K562 (cell line): ENCODE measurements around the gene SLC14A1. TPM values are rescaled to one million over a fixed set of nuclear protein-coding genes. Genes with fewer than 3 reads are reported as not detected.

Source experiments
- ATAC-seq: fragments of 200-7000 bp; cut with Tn5 transposase; 3 replicates; pipeline ENCODE4 v1.9.1; 2020; ENCODE audit warnings: moderate library complexity
- BruUV-seq: library from RNA; stranded (reverse); fragments of 400-500 nt; replicated peaks from 2 replicates; lab custom pipeline; 2021; lab: Mats Ljungman, UMichigan
- CTCF ChIA-PET: fragments of 300-600 bp; formaldehyde crosslinking; extraction: SDS; loops from one replicate; lab custom pipeline; 2021; ENCODE audit warnings: low intra/inter-chr PET ratio; lab: Yijun Ruan, JAX
- POLR2A ChIA-PET: fragments of 300-600, 350-650 bp; sonication (Branson Sonifier 250); formaldehyde crosslinking; extraction: SDS; loops from one replicate; lab custom pipeline; 2021; ENCODE audit warnings: antibody characterized with exemption, inconsistent platforms; lab: Yijun Ruan, JAX
- DNase-seq, 4 experiments: peaks; one replicate each; pipeline versions ENCODE4 v3.0.0 to v3.0.0-alpha.2; 2011 to 2018; ENCODE audit warnings: low spot score in 3 of 4, mixed read lengths in 3 of 4; ENCODE audit errors: extremely low read depth in 1 of 4
- FAIRE-seq: peaks from 2 replicates; lab custom pipeline; 2011; peaks lifted over from hg19 to GRCh38; lab: Jason Lieb, UNC
- H2AFZ ChIP-seq: 2 replicates; pipeline ENCODE4 v1.6.0; 2011; ENCODE audit warnings: low read depth, low read length, control low read depth, inconsistent platforms
- H3K27ac ChIP-seq: fragments of 200-600 bp; 3 replicates; pipeline ENCODE4 v1.8.0; 2011; ENCODE audit warnings: low read depth, mild to moderate bottlenecking, control low read depth, inconsistent platforms, low read length, moderate library complexity, mixed read lengths; ENCODE audit errors: extremely low read depth
- H3K27me3 ChIP-seq, 2 experiments: fragments of 300-600 bp in 1 of 2; 2 replicates in 1 of 2; 3 replicates in 1 of 2; pipeline versions ENCODE4 v1.6.0 to v1.8.0; 2011; ENCODE audit warnings: inconsistent platforms in 2 of 2, low read length in 2 of 2, mild to moderate bottlenecking in 1 of 2, mixed read lengths in 1 of 2, moderate library complexity in 1 of 2; ENCODE audit not compliant: control insufficient read depth in 2 of 2, insufficient read depth in 2 of 2
- H3K36me3 ChIP-seq: fragments of 300-600 bp; 3 replicates; pipeline ENCODE4 v1.8.0; 2011; ENCODE audit warnings: mild to moderate bottlenecking, low read length, inconsistent platforms; ENCODE audit not compliant: control insufficient read depth, insufficient read depth
- H3K4me1 ChIP-seq, 2 experiments: fragments of 200-600 bp in 1 of 2; replicated peaks in 1 of 2; 2 replicates in 1 of 2; 3 replicates in 1 of 2; pipeline versions ENCODE4 v1.5.1 to v1.8.0; 2011; ENCODE audit warnings: inconsistent platforms in 2 of 2, low read length in 2 of 2, mild to moderate bottlenecking in 1 of 2, mixed read lengths in 1 of 2, moderate library complexity in 1 of 2; ENCODE audit not compliant: control insufficient read depth in 2 of 2, insufficient read depth in 2 of 2
- H3K4me2 ChIP-seq: 2 replicates; pipeline ENCODE4 v1.6.1; 2011; ENCODE audit warnings: low read length, control low read depth, inconsistent platforms, mixed read lengths; ENCODE audit not compliant: insufficient read depth
- H3K4me3 ChIP-seq: fragments of 200-600 bp; sonication (generic), shearing (Covaris generic); 2 replicates; pipeline ENCODE4 v1.5.1; 2016; ENCODE audit warnings: control low read depth, inconsistent platforms
- H3K79me2 ChIP-seq: fragments of 200-600 bp; 3 replicates; pipeline ENCODE4 v1.8.0; 2011; ENCODE audit warnings: low read length, inconsistent platforms; ENCODE audit not compliant: control insufficient read depth, insufficient read depth
- H3K9ac ChIP-seq, 2 experiments: 2 replicates each; pipeline versions ENCODE4 v1.6.0 to v1.6.1; 2011; ENCODE audit warnings: low read depth in 2 of 2, low read length in 2 of 2, control low read depth in 1 of 2, inconsistent platforms in 1 of 2, mild to moderate bottlenecking in 1 of 2, mixed read lengths in 1 of 2; ENCODE audit not compliant: insufficient read depth in 1 of 2
- H3K9me1 ChIP-seq: one replicate; pipeline ENCODE4 v1.6.0; 2011; ENCODE audit warnings: inconsistent platforms, mild to moderate bottlenecking, low read length, moderate library complexity; ENCODE audit not compliant: control insufficient read depth, insufficient read depth
- H3K9me3 ChIP-seq: replicated peaks from 2 replicates; pipeline ENCODE4 v1.5.1; 2011; ENCODE audit warnings: low read depth, low read length, inconsistent platforms; ENCODE audit not compliant: control insufficient read depth, insufficient read depth
- H4K20me1 ChIP-seq: replicated peaks from 2 replicates; pipeline ENCODE4 v1.6.1; 2011; ENCODE audit warnings: low read length, inconsistent platforms, mixed read lengths; ENCODE audit not compliant: control insufficient read depth, insufficient read depth
- ATF7 ChIP-seq: fragments of 450-650 bp; IDR thresholded peaks from 2 replicates; pipeline ENCODE4 v1.7.1; 2014; ENCODE audit warnings: mild to moderate bottlenecking, moderate library complexity
- CBFB ChIP-seq: sonication (generic); formaldehyde crosslinking; IDR thresholded peaks from 2 replicates; pipeline ENCODE4 v1.4.0; 2020; ENCODE audit warnings: mild to moderate bottlenecking, missing genetic modification reagents
- CTCF ChIP-seq, 3 experiments: IDR thresholded peaks in 2 of 3; conservative IDR thresholded peaks in 1 of 3; 2 replicates each; pipeline ENCODE4 v1.5.1; 2011 to 2012; ENCODE audit warnings: low read length in 3 of 3, mild to moderate bottlenecking in 3 of 3, control low read depth in 2 of 3, improper control_type of control experiment in 1 of 3, inconsistent platforms in 1 of 3, low read depth in 1 of 3, mixed read lengths in 1 of 3, moderate library complexity in 1 of 3; ENCODE audit not compliant: insufficient read depth in 2 of 3
- ESRRA ChIP-seq: fragments of 450-650 bp; IDR thresholded peaks from 2 replicates; pipeline ENCODE4 v1.6.1; 2014; ENCODE audit warnings: low read depth, mild to moderate bottlenecking, moderate library complexity, borderline replicate concordance
- NFIC ChIP-seq: fragments of 450-650 bp; IDR thresholded peaks from 2 replicates; pipeline ENCODE4 v1.6.1; 2017; ENCODE audit warnings: mild to moderate bottlenecking, inconsistent platforms
- POLR2AphosphoS5 ChIP-seq: IDR thresholded peaks from 2 replicates; pipeline ENCODE4 v1.6.1; 2011; ENCODE audit warnings: mild to moderate bottlenecking, low read depth, low read length, moderate library complexity; ENCODE audit not compliant: control insufficient read depth, insufficient read depth
- WGBS: fragments of 100-300 bp; shearing (Covaris generic); methylation state at CpG from one replicate; pipeline ENCODE4 v1.1.6; 2016; ENCODE audit warnings: low coverage, mixed read lengths; ENCODE audit not compliant: insufficient coverage; ENCODE audit errors: missing lambda C conversion rate; 5-methylcytosine and 5-hydroxymethylcytosine counted together
- in situ Hi-C: fragments of 300-500 bp; cut with MboI; formaldehyde crosslinking; loops from 4 replicates; pipeline ENCODE4 v1.15.0; 2018; ENCODE audit warnings: inconsistent platforms, mixed read lengths
- intact Hi-C: fragments of 100-400 bp; cut with micrococcal nuclease; formaldehyde crosslinking; loops from 2 replicates; pipeline ENCODE4 v1.14.2; 2022
- polyA plus RNA-seq, 8 experiments: library from polyadenylated mRNA; depleted of rRNA in 4 of 8; stranded (reverse) in 5 of 8; unstranded in 3 of 8; fragments of >200 nt; fragmentation: Nextera tagmentation in 2 of 8; fragmentation: Illumina TruSeq in 1 of 8; extraction: Ambion mirVana in 2 of 8; extraction: Trizol in 1 of 8; gene quantifications; 2 replicates each; pipeline versions ENCODE4 v1.2.1 to v1.2.3, GENCODE V29; 2011 to 2014; ENCODE audit warnings: inconsistent platforms in 1 of 8, missing spikeins in 1 of 8
- total RNA-seq, 7 experiments: library from RNA; depleted of rRNA in 6 of 7; stranded (reverse); fragments of >200 nt in 6 of 7; fragmentation: Illumina TruSeq in 2 of 7; extraction: Trizol in 2 of 7; gene quantifications; 2 replicates each; pipeline versions ENCODE4 v1.2.1 to v1.2.3, GENCODE V29; 2011 to 2021; ENCODE audit warnings: low replicate concordance in 1 of 7
- TF ChIP-seq, protein P1 (sequence below): fragments of 450-650 bp; IDR thresholded peaks from 2 replicates; pipeline ENCODE4 v1.6.1; 2016; ENCODE audit warnings: mild to moderate bottlenecking, moderate library complexity

SLC14A1 gene
- total and polyA plus RNA-seq, 9 of the 15 experiments (the other 6 are each of a cell fraction or from before 2014, with no cell fraction given), result 0.14 to 0.40 (median 0.20) TPM; not detected in 6

DNA sequence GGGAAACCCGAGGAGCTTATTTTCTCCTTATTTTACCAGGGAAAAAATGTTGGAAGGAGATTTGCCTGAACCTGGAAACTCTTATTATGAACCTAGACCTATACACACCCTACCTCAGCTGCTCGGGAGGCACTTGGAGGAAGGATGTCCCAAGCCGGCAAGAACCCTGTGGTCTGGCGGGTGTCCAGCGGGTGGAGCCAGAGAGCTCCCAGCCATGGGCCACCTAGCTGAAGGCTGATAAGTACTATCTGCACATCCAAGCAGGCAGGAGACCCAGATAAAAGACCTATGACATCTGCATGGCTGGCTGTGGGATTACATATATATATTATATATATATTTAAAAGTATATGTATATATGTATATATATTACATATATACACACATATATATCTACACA is 1.1 kb upstream of the SLC14A1 start:
- 0% methylated on average over 5 of the region's 5 CpGs for WGBS
- Histone ChIP-seq H2AFZ (no peak overlapping the region), H4K20me1 (no peaks in the 10 kb centered on the region), H3K4me2 (no peak overlapping the region), H3K9ac (no peak overlapping the region), H3K27me3 (peaks cover 9 to 21% of the 10 kb centered on the region in 2 experiments; a peak in 4 of 5 replicates), H3K79me2 (no peaks in the 10 kb centered on the region), H3K4me3 (no peak overlapping the region), H3K27ac (no peak overlapping the region), H3K9me3 (no peaks in the 10 kb centered on the region), H3K36me3 (no peaks in the 10 kb centered on the region), H3K4me1 (peaks cover 0 to 8% of the 10 kb centered on the region in 2 experiments; a peak in 2 of 5 replicates), H3K9me1 (no peaks in the 10 kb centered on the region)
- DNase-seq (peak; percentile 87 to 88 (median 88)), FAIRE-seq (peak; percentile 52), ATAC-seq (peak; percentile 98)
- intact Hi-C loops, result loop anchor here (1.0 to 10.0 kb wide), 3 partner anchors 58 to 157 kb away; no protein-coding TSS in a partner anchor
- CTCF ChIA-PET, result interaction anchor here (1.2 kb wide), 1 partner anchor 251 kb away, joined by 4 read pairs; no protein-coding TSS in a partner anchor
- in situ Hi-C loops, result no loop called here
- POLR2A ChIA-PET, result interaction anchor here (1.6 kb wide), 1 partner anchor 57 kb away, joined by 3 read pairs; no protein-coding TSS in a partner anchor
- BruUV-seq, result no TSS peak
- TF ChIP-seq NFIC (peak; percentile 81), ATF7 (no peak), CBFB (CRISPR knock-in tag) (no peak), CTCF (IDR thresholded peaks at IDR 0.05 in 2 of 3, conservative IDR thresholded peaks at IDR 0.05 in 1 of 3; ENCODE audit: insufficient read depth in 2 of 3, low read depth in 1 of 3, low read length in 3 of 3) (peak; percentile 71 to 83 (median 77)), POLR2AphosphoS5 (peak; percentile 90), ESRRA (no peak; the same call in 1 of the 2 replicates)
- TF ChIP-seq, protein P1, sequence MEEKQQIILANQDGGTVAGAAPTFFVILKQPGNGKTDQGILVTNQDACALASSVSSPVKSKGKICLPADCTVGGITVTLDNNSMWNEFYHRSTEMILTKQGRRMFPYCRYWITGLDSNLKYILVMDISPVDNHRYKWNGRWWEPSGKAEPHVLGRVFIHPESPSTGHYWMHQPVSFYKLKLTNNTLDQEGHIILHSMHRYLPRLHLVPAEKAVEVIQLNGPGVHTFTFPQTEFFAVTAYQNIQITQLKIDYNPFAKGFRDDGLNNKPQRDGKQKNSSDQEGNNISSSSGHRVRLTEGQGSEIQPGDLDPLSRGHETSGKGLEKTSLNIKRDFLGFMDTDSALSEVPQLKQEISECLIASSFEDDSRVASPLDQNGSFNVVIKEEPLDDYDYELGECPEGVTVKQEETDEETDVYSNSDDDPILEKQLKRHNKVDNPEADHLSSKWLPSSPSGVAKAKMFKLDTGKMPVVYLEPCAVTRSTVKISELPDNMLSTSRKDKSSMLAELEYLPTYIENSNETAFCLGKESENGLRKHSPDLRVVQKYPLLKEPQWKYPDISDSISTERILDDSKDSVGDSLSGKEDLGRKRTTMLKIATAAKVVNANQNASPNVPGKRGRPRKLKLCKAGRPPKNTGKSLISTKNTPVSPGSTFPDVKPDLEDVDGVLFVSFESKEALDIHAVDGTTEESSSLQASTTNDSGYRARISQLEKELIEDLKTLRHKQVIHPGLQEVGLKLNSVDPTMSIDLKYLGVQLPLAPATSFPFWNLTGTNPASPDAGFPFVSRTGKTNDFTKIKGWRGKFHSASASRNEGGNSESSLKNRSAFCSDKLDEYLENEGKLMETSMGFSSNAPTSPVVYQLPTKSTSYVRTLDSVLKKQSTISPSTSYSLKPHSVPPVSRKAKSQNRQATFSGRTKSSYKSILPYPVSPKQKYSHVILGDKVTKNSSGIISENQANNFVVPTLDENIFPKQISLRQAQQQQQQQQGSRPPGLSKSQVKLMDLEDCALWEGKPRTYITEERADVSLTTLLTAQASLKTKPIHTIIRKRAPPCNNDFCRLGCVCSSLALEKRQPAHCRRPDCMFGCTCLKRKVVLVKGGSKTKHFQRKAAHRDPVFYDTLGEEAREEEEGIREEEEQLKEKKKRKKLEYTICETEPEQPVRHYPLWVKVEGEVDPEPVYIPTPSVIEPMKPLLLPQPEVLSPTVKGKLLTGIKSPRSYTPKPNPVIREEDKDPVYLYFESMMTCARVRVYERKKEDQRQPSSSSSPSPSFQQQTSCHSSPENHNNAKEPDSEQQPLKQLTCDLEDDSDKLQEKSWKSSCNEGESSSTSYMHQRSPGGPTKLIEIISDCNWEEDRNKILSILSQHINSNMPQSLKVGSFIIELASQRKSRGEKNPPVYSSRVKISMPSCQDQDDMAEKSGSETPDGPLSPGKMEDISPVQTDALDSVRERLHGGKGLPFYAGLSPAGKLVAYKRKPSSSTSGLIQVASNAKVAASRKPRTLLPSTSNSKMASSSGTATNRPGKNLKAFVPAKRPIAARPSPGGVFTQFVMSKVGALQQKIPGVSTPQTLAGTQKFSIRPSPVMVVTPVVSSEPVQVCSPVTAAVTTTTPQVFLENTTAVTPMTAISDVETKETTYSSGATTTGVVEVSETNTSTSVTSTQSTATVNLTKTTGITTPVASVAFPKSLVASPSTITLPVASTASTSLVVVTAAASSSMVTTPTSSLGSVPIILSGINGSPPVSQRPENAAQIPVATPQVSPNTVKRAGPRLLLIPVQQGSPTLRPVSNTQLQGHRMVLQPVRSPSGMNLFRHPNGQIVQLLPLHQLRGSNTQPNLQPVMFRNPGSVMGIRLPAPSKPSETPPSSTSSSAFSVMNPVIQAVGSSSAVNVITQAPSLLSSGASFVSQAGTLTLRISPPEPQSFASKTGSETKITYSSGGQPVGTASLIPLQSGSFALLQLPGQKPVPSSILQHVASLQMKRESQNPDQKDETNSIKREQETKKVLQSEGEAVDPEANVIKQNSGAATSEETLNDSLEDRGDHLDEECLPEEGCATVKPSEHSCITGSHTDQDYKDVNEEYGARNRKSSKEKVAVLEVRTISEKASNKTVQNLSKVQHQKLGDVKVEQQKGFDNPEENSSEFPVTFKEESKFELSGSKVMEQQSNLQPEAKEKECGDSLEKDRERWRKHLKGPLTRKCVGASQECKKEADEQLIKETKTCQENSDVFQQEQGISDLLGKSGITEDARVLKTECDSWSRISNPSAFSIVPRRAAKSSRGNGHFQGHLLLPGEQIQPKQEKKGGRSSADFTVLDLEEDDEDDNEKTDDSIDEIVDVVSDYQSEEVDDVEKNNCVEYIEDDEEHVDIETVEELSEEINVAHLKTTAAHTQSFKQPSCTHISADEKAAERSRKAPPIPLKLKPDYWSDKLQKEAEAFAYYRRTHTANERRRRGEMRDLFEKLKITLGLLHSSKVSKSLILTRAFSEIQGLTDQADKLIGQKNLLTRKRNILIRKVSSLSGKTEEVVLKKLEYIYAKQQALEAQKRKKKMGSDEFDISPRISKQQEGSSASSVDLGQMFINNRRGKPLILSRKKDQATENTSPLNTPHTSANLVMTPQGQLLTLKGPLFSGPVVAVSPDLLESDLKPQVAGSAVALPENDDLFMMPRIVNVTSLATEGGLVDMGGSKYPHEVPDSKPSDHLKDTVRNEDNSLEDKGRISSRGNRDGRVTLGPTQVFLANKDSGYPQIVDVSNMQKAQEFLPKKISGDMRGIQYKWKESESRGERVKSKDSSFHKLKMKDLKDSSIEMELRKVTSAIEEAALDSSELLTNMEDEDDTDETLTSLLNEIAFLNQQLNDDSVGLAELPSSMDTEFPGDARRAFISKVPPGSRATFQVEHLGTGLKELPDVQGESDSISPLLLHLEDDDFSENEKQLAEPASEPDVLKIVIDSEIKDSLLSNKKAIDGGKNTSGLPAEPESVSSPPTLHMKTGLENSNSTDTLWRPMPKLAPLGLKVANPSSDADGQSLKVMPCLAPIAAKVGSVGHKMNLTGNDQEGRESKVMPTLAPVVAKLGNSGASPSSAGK, result no peak
